Medulla oblongata (tissue), 1 donor: ENCODE results near the gene COL5A3.

Experiments used
- DNase-seq: peaks from one replicate; pipeline ENCODE4 v3.0.0-alpha.2; 2015; ENCODE audit errors: extremely low spot score

Gene COL5A3

DNA sequence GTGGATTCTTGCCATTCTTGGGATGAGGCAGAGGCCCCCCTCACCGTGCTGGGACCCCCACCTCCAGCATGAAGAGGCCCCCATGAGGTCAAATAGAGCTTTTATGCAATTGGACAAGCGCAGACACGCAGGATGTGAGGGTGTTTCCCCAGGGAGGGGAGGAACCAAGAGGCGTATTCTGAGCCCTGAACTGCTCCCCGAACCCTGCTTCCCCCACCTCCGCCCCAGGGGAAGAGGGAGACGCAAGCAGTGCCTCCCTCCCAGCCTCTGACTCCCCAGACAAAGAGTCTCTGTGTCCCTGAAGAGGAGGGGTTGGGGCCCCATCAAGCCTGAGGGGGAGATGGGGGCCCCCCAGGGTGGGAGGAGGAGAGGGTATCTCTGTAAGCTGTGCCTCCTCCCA, 1.7 kb upstream of the COL5A3 start:
- no peak for DNase-seq

DNA sequence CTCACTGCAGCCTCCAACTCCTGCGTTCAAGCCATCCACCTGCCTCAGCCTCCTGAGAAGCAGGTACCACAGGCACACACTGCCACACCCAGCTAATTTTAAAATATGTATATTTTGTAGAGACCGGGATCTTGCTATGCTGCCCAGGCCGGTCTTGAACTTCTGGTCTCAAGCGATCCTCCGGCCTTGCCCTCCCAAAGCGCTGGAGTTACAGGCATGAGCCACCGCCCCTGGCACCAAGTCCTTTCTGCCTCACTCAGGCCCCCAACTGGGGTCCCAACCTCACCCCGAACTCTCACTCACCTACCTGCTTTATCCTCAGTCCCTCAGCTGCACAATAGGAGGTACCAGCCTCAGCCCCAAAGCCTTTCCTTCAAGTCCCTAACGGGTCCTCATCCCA, 635 bp upstream of the COL5A3 start:
- no peak for DNase-seq

DNA sequence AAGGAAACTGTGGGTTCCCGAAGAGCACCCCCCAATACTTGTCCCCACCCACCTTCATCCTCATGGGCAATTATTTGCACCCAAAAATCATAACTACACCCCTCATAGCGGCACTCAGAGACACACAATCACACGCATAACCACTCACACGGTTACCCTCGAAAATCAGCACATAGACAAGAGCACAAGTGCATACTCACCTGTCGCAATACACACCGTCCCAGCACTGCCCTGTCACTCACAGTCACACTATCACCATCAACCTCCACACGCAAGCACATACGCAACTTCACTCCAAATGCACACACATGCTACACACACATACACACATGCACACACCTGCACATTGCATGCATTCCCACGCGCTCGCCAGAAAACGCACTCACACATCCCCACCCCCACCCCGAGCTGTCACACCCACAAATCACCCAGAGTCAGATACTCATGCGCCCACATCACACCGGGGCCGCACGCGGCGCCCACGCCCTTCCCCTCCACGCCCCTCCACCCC, 535 bp downstream of the COL5A3 start:
- no peak for DNase-seq

DNA sequence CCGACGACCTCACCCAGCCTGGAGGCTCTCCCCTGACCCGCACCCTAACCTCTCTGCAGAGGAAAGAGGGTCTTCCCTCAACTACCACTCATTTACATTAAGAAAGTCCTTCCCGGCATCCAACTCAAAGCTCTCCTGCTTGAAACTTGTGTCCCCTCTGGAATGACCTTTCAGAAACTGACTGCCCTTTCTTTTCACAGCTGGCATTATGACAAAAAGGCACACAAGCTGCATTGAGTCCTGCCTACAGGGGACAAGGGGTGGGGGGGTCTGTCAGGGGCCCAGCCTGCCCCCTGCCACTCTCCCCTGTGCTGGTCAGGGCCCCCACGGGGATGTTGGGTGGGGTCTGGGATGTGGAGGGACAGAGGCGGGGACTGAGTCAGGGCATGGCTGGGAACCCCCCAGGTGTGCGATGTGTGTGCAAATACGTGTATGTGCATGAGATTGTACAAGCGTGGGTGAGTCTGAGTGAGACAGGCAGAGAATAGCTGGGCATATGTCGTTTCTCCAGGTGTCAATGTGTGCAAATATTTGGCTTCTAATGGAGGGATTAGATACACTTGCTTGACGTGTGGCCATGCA, 2.0 kb downstream of the COL5A3 start:
- no peak for DNase-seq

DNA sequence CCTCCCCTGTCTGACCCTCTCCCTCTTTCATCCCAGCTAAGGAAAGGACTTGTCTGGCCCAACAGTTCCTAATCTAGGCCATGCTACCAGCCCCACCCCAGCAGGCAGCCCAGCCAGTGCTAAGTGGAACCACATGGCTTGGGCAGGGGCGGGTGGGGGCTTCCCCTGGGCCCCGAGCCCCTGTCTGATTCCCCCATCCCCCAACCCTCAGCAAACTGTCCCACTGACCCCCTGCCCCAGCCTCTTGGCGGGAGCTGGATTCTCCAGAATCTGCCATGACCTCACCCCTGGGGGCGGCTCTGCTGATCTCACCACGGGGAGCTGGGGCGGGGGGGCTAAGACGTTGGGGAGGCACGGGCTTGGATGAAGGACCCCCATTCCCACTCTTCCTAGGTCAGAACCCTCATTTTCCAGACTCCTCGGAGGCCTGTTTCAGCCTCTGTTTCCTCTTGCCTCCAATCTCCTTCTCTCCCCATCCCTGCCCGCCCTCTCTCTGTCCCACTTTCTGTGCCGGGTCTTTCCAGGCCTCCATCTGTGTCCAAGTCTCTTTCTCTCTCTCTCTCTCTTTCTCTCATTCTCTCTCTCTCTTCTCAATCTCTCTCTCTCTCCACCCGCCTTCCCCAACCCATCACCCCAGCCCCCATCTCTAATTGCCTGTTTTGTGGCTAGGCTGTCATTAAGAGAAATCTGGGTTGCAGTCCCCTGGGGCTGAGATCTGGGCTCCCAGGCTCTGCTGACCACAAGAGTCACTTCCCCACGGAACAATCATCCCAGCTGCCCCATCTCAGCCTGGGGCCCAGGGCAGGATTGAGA, 2.7 kb downstream of the COL5A3 start:
- DNase-seq = no peak

DNA sequence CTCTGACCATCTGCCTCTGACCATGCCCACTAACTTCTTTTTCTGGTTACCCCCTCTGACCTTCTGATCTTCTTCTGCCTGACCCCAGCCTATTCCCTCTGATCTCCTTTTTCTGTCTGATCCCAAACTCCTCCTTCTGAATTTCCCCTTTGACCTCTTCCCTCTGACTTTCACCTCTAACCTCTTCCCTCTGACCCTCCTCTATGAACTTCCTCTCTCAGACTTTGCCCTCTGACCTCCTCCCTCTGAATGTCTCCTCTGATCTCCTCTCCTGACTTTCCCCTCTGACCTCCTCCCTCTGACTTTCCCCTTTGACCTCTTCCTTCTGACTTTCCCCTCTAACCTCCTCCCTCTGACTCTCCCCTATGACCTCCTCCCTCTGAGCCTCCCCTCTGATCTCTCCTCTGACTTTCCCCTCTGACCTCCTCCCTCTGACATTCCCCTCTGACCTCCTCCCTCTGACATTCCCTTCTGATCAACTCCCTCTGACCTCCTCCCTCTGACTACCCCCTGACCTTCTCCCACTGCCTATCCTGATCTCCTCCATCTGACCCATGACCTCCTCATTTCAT, 3.5 kb downstream of the COL5A3 start:
- DNase-seq = no peak

DNA sequence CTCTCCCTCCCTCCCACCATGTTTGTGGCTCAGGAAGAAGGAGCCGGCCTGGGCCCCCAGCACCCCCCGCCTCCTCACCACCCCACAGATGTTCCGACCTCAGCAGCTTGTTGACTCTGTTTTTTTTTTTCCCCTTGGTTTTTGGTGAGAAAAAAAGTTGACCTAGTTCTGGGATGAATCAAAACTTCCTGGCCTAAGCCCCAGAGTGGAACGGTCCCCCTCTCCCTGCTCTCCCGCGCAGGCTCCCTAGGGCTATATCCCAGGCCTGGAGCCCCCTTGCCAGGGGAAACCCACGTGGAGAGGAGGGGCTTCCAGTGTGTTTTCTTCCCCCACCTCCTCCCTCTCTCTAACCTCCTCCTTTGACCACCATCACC, 4.0 kb downstream of the COL5A3 start:
- peak; percentile 46 for DNase-seq

DNA sequence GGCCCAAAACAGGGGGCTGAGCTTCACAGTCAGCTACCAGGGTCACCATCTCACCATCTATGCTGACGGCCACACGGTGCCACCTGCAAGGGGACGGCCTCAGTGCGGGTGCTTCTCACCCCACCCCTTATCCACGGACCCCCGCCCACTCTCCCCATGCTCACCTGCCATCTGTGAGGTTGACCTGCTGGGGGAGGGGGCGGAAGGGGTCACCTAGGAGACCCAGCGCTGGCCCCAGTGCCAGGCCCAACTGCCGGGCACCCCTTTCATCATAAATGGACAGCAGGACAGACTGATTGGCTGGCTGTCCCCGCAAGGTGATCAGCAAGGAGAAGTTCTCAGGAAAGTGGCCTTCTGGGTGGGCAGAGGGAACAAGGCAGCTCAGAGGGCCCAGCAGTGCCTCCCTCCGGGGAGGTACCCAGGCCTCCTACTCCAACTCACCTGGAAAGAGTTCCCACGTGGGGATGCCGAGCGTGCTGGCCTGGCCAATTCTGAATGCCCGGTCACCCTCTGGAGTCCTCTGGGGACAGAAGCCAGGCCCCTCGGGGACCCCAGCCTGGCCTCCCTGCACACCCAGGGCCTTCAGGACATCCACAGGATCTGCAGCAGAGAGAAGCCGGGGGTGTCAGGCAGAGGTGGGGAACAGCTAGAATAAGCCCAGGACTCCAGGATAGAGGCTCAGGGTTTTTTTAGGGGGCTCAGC, 4.5 kb downstream of the COL5A3 start:
- no peak for DNase-seq

DNA sequence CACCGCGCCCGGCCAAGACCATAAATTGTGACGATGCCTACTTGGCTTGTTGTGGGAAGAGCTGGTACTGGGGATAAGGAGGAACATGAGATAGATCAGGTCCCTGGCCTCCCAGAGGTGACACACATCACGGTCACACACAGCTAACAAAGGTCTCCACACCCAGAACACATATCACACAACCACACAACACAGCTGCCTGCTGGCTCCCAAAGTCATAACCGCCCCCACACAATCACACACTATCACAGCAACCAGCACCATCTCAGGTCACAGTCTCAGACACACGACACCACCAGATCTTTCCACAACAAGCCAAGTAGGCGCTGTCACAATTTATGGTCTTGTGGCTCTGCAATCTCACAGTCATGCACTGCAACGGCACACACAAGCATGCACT, 5.7 kb downstream of the COL5A3 start:
- no peak for DNase-seq

DNA sequence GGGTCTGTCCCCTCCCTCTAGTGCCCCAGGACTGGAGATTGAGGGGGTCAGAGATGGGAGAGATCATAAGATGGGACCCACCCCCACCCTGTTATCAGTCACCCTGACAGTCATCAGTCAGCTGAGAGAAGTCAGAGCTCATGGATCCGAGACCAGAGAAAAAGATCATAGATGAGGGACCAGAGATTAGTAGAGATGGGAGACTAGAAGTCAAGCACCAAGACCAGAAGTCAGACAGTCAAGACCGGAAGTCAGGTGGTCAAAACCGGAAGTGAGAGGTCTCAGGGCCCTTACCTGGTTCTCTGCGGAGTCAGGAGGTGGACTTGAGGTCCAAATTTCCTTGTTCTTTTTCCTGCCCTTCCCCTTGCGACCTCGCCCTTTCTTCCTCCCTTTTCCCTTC, 7.0 kb downstream of the COL5A3 start:
- DNase-seq = no peak

DNA sequence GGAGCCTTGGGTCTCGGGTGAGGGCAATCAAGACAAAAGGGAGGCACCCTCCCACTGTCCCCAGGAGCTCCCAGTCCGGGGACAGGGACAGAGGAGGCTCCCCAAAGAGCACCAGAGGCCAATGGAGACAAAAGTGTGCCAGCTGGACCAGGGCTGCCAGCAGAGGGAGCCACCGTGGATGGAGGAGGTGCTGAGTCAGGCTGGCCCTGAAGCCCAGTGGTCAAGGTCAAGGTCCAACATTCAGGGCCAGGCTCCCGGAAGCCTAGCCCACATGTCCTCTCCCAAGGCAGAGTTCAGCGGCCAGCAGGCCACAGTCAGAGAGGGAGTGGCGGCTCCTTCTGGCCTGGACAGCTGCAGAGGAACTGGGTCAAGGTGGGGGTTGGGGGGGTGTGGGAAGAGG, 8.4 kb downstream of the COL5A3 start:
- no peak for DNase-seq

DNA sequence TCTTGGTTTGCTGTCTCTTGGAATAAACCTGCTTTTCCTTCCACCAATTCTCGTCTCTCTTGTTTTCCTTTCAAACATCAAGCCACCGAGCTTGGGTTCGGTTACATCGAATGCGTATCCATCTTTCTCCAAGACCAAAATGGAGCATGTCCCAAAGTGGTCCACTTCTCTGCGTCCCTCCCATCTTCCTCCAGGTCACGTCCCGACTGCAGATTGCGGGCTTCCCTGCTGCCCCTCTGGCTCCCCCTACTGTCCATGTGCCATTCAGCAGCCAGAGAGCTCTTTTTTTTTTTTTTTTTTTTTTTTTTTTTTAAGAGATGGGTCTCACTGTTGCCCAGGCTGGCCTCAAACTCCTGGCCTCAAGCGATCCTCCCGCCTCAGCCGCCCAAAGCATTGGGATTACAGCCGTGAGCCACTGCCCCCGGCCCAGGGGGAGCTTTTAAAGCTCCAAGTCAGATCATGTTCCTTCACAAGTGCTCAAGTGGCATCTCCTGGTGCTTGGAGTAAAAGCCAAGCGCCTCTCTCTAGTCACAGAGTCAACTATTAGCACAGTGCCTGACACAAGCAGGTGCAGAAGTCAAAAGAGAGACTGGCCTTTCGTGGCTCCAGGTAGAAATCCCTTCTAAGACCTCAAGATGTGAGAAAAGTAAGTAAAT, 10.0 kb downstream of the COL5A3 start:
- peak; percentile 75 for DNase-seq

DNA sequence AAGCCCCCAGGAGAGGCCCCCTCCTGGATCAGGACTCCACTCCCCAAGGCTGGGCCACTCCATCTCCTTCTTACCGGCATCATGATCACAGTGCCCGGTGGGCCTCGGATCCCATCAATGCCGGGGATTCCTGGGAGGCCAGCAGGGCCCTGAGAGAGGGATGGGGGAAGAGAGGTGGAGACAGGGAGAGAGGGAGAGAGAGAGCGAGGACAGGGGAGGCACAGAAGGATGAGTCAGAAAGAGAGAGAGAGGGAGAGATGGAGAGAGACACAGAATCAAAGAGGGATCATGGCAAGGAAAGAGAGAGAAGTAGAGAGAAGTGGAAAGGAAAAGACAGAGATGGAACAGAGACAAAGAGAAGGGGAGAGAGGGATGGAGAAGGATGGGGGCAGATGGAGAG, 13.8 kb downstream of the COL5A3 start:
- no peak for DNase-seq

DNA sequence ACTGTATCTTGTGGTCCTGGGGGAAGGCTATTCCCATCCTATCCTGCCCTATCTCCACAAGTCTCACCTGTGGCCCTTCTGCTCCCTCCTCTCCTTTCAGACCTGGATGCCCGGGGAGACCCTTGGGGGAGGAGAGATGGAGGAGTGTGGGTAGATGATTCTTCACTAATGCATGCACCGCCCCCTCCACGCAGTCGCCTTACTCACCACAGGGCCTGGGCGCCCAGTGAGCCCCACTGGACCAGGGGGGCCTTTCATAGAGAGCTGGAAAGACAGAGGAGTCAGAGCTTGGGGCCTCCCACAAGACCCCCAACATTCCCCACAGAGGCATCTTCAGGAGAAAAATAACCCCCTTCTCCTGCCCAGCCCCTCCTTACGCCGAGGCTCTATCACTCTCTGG, 14.3 kb downstream of the COL5A3 start:
- DNase-seq = no peak

DNA sequence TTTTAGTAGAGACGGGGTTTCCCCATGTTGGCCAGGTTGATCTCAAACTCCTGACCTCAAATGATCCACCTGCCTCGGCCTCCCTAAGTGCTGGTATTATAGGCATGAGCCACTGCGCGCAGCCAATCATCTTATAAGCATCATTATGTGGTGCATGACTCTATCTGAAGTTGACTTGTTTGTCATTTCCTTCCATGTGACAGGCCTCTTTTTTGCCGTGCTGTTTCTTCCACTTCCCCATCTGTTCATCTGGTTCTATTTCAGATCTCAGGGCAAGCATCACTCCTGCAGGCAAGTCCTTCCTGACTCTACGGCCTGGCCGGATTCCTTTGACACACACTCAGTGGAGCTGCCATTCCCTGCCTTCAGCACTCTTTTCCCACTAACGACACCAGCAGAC, 15.2 kb downstream of the COL5A3 start:
- DNase-seq = no peak

DNA sequence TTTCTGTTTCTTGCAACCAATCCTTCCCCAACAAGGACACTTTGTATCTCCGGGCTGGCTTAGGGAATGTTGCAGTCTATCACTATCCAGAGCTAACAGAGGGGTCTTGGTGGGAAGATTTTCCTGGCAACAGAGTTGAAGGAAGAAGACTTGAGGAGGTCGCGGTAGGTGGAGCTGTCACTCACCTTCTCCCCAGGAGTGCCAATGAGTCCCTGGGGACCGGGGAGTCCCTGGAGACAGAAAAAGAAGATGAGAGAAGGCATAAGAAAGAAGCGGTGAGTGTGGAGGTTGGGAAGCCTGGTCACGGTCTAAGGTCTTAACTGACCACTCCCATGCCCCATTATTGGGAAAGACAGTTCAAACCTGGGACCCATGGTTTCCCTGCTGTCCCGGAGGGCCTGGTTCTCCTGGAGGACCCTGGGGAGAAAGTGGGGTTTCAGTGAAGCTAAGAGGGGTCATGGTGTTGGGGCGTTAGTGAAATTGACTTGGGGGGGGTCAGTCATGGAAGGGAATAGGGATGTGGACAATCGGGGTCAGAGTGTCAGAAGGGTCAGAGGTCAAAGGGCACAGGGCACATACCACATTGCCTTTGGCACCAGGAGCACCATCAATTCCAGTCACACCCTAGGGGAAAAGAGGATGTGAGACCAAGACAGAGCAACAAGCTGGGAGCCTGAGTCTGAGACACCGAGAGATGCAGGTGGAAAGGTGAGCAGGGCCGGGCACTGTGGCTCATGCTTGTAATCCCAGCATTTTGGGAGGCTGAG, 18.7 kb downstream of the COL5A3 start:
- DNase-seq = no peak

DNA sequence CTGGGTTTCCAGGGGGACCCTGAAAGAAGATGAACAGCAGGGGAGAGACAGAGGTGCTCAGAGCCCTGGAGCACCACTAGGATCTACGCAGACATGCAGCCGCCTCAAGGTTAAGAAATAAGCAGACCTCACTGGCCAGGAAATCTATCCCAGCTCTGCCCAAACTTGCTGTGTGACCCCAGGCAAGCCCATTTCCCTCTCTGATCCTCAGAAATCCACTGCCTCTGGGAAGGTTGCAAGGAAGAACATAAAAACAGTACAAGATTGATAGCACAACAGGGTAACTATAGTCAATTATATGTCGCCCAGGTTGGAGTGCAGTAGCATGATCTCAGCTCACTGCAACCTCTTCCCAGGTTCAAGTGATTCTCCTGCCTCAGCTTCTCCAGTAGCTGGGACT, 20.8 kb downstream of the COL5A3 start:
- no peak for DNase-seq

DNA sequence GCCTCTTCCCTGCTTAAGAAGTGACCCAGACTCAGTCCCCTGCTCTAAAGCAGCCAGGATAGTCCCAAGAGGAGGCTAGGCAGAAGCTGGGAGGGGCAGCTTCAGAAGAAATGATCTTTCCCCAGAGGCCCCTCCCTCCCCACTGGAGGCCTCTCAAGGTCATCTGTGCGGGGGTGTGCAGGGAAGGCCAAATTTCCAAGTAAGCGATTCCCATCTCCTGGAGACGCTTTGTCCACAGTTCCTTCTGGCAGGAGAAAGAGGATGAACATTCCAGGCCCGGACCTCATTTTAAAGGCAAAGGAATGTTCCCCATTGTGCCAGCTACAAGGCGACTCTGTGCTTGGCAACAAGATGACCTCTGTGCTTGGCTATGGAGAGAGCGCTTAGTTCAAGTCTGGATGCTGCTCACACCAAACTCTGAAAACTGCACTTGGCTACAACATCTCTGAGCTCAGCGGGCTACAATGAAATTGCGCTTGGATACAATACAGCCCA, 23.5 kb downstream of the COL5A3 start:
- peak; percentile 89 for DNase-seq

DNA sequence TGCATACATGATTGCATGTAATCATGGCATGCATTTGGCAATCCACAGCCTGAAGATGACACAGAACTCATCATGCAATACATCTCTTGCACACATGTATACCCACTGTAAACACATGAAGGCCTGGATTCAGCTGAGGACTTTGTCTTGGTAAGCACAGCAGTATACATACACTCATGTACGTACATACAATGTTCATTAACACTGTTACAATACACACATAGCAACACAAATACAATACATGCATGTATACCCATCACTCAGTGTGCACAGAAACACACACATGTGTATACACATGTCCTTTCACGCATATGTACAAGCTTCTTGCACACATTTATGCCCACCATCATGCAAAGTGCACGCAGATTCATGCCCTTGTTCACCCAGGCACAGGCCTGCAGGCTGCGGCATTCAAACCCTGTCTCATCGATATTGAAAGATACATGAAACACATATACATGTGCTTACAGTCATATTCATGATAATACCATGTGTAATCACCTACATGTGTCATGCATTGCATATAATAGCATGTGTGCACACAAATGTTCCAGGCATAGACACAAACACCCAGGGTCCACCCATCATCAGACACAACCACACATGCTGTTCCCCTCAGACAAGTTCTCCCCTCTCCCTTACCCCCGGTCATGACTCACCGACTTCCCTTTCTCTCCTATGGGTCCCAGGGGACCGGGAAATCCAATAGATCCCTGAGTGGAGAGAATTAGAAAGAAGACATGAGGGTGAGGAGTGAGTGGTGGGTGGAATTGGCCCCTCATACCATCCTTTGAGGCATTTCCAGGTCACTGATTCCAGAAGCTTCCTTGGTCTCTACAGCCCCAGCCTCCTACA, 28.7 kb downstream of the COL5A3 start:
- no peak for DNase-seq

DNA sequence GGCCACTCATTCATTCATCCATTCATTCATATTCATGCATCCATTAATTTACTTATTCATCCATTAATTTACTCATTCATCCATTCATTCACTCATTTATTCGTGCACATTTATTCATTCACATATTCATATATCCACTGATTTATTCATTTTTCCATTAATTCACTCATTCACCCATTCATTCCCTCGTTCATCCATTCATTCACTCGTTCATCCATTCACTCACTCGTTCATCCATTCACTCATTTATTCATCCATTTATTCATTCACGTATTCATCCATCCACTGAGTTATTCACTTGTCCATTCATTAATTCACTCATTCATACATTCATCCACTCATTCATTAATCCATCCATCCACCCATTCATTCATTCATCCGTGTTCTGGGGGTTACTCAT, 38.2 kb downstream of the COL5A3 start:
- DNase-seq = no peak
